ENCODE data around the gene U2AF2. TPM values are rescaled to one million over a fixed set of nuclear protein-coding genes. Genes with fewer than 3 reads are reported as not detected.

U2AF2 gene
- total RNA-seq, 4 donors from 2014 or later, result 78.8 to 149 (median 106) TPM

DNA sequence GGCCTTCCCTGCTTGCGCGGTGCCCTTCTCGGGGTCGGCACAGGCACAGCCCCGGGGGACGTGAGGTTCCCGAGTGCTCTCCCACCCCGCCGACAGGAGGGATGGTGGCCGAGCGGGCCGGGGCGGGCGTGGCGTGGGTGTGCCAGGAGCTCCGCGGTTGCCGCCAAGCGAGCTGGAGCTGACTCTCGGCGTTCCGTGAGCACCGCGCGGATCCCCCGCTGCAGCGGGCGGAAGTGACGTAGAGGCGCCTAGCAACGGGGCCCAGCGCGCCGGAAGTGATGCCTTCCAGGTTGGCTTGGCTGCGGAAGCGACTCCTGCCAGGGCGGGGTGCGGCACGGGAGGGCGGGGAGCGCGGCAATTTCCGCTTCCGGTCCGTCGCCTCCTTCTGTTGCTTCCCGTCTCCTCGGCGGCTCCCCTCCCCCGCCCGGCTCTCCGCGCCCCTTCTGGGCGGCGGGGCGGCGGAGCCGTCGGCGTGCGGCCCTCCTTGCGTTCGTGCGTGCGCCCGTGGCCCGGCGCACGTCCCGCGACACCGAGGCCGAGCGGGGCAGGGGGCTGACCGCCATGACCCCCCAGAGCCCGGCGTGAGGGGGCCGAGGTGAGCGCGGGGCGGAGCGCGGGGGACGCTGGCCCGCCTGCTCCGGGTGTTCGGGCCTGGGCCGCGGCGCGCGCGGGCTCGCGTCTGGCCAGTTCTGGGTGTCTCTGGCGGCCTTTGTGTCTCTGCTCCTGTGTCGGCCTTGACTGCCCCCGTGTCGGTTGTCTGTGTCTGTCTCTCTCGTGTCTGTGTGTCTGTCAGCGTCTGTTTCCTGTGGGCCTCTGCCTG lies 20.2 kb downstream of the U2AF2 start, which contains the start of gene EPN1:
EPN1 (plus strand) TSS at position 386 of the 820 bp plus-strand sequence. CDS start 3,402 bp downstream, outside the sequence.
- WGBS, 2 donors, result 0 to 1% methylated on average over 46 to 75 of the region's 101 CpGs
- intact Hi-C loops (cut with DNase I; ENCODE audit: low total_unique reads), result loop anchor here (5.0 kb wide), 1 partner anchor 832 kb away; the partner anchor contains the start of gene ZNF471

DNA sequence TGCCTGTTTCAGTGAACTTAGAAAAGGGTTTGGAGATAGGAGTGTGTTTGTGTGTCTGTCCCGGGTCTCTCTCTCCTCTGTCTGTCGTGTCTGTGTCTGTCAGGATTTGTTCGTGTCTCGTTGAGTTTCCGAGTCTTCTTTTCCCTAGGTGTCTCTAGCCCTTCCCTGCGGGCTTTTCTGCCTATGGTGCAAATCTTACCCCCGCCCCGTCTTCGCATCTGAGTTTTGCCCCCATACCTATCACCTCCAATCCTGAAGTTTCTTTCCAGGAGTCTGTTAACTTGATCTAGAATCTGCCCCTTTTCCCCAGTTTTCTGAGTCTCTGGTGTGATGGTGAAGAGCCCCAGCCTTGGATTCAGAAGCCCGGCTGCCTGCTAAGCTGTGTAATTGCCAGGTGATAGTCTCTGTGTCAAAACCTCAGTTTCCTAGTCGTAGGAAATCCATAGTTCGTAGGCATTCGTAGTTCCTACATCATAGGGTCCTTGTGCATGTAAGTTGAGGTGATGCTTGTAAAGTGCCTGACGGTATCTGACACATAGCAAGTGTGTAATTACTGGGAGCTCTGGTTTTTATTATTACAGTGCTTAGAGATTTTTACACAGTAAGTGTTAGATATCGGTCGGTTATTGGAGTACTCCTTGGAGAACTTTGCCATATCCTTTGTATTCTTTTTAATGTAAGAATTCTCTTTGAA lies 21.0 kb downstream of the U2AF2 start:
- TF ChIP-seq POLR2A (IDR thresholded peaks at IDR 0.05), result no peak
- TF ChIP-seq, protein P1, sequence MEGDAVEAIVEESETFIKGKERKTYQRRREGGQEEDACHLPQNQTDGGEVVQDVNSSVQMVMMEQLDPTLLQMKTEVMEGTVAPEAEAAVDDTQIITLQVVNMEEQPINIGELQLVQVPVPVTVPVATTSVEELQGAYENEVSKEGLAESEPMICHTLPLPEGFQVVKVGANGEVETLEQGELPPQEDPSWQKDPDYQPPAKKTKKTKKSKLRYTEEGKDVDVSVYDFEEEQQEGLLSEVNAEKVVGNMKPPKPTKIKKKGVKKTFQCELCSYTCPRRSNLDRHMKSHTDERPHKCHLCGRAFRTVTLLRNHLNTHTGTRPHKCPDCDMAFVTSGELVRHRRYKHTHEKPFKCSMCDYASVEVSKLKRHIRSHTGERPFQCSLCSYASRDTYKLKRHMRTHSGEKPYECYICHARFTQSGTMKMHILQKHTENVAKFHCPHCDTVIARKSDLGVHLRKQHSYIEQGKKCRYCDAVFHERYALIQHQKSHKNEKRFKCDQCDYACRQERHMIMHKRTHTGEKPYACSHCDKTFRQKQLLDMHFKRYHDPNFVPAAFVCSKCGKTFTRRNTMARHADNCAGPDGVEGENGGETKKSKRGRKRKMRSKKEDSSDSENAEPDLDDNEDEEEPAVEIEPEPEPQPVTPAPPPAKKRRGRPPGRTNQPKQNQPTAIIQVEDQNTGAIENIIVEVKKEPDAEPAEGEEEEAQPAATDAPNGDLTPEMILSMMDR (IDR thresholded peaks at IDR 0.05), result no peak
- intact Hi-C loops (cut with DNase I; ENCODE audit: low total_unique reads), result no loop called here
- no peak for DNase-seq (ENCODE audit: low spot score in 2 of 2)
- peak overlapping the region; percentile 97 for H3K4me3 ChIP-seq (ENCODE audit: low read depth, poor library complexity, severe bottlenecking)
- WGBS, 2 donors, result 10 to 11% methylated on average over 16 of the region's 16 CpGs

More for the DNA sequence above, 20.2 kb downstream of the U2AF2 start, which contains the start of gene EPN1:
- H3K4me3 ChIP-seq (ENCODE audit: low read depth, poor library complexity, severe bottlenecking), result peak within 1 kb of the TSS; percentile 97
- peak; percentile 95 to 99 for DNase-seq (ENCODE audit: low spot score in 2 of 2)
- TF ChIP-seq, protein P1 (IDR thresholded peaks at IDR 0.05), result no peak
- TF ChIP-seq POLR2A (IDR thresholded peaks at IDR 0.05), result no peak

DNA sequence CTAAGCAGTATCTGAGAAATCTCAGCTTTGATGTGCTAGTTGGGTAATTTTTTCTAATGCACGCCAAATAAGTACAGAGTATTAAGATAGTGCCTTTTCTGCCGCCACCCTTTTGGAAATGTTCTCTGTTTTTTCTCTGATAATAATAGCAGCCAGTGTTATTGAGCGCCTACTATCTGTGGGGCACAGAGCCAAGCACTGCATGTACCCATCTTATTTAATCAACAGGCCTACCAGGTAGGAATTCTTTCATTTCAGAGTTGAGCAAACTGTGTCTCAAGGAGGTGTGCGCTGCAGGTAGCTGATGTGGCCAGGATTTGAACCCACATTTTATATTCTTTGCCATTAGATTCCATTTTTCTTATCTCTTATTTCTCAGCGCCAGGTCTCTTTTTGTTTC lies 21.5 kb downstream of the U2AF2 start:
- TF ChIP-seq, protein P1 (IDR thresholded peaks at IDR 0.05), result no peak
- TF ChIP-seq POLR2A (IDR thresholded peaks at IDR 0.05), result no peak
- WGBS, 2 donors, result 51 to 58% methylated on average over 5 of the region's 5 CpGs
- no peak overlapping the region for H3K4me3 ChIP-seq (ENCODE audit: low read depth, poor library complexity, severe bottlenecking)
- intact Hi-C loops (cut with DNase I; ENCODE audit: low total_unique reads), result no loop called here
- no peak for DNase-seq (ENCODE audit: low spot score in 2 of 2)

DNA sequence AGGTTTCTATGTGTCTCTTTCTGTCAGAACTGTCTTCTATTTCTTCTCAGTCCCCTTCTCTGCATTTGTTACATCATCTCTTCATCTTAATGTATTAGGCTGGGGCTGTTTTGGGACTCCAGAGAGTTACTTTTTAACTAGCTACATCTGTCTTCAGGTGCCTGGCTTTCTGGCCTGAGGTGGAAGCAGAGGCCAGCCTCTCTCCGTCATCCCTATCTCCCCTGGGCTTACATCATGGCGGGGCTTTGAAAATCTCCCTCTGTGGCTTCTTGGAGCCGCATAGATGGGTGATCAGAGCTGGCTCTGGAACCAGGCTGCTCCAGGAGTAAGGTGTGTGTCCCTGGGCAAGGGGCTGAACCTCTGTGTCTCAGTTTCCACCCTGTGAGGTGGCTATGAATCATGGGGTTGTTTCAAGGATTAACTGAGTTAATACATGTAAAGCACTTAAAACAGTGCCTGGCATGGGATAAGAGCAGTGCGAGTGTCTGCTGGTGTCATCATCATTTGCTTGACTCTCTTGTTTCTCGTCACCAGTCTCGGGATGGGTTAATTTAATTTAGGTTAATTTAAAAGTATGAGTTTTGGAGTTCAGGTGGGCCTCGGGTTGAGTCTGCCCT lies 22.2 kb downstream of the U2AF2 start:
- 71 to 75% methylated on average over 7 of the region's 7 CpGs for WGBS, 2 donors
- intact Hi-C loops (cut with DNase I; ENCODE audit: low total_unique reads), result no loop called here
- DNase-seq (ENCODE audit: low spot score in 2 of 2), result no peak
- TF ChIP-seq POLR2A (IDR thresholded peaks at IDR 0.05), result no peak
- H3K4me3 ChIP-seq (ENCODE audit: low read depth, poor library complexity, severe bottlenecking), result no peak overlapping the region

- WGBS, 2 donors, result 66 to 67% methylated on average over 6 of the region's 6 CpGs
- no peak overlapping the region for H3K4me3 ChIP-seq (ENCODE audit: low read depth, poor library complexity, severe bottlenecking)
- TF ChIP-seq, protein P1 (IDR thresholded peaks at IDR 0.05), result no peak
- TF ChIP-seq POLR2A (IDR thresholded peaks at IDR 0.05), result no peak
- no peak for DNase-seq (ENCODE audit: low spot score in 2 of 2)
- intact Hi-C loops (cut with DNase I; ENCODE audit: low total_unique reads), result no loop called here
Observed at GRCh38 chr19:55677572-55678028, 22.8 kb downstream of the U2AF2 start.

Data from lower leg skin (tissue), 4 donors.